Measurements from ENCODE around the gene REG1A.

DNA sequence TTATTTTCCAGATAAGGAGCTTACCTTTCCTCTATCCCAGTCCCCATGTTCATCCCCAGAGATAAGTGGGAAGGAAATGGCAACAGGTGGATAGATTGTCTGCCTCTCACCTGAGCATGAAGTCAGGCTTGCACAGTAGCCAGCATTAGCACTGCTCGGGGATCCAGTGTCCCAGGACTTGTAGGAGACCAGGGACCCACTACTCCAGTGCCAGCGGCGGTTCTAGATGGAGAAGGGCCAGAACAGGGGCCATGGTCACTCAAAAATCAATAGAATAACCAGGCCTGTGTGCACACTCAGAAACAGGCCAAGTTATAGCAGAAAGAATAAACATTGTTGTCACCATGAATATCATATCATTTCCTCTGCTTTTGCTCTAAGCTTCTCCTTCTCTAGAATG is 34.9 kb upstream of the REG1A start:
- TF ChIP-seq, protein P1, sequence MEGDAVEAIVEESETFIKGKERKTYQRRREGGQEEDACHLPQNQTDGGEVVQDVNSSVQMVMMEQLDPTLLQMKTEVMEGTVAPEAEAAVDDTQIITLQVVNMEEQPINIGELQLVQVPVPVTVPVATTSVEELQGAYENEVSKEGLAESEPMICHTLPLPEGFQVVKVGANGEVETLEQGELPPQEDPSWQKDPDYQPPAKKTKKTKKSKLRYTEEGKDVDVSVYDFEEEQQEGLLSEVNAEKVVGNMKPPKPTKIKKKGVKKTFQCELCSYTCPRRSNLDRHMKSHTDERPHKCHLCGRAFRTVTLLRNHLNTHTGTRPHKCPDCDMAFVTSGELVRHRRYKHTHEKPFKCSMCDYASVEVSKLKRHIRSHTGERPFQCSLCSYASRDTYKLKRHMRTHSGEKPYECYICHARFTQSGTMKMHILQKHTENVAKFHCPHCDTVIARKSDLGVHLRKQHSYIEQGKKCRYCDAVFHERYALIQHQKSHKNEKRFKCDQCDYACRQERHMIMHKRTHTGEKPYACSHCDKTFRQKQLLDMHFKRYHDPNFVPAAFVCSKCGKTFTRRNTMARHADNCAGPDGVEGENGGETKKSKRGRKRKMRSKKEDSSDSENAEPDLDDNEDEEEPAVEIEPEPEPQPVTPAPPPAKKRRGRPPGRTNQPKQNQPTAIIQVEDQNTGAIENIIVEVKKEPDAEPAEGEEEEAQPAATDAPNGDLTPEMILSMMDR (conservative IDR thresholded peaks at IDR 0.05; ENCODE audit: low read depth, low read length), result no peak
- no peak for TF ChIP-seq EZH2 (IDR thresholded peaks at IDR 0.05; ENCODE audit: borderline replicate concordance, low read depth, low read length, poor library complexity, severe bottlenecking)

Data from A673 (cell line).